ENCODE measurements around the gene RAB3C.

The RAB3C gene

DNA sequence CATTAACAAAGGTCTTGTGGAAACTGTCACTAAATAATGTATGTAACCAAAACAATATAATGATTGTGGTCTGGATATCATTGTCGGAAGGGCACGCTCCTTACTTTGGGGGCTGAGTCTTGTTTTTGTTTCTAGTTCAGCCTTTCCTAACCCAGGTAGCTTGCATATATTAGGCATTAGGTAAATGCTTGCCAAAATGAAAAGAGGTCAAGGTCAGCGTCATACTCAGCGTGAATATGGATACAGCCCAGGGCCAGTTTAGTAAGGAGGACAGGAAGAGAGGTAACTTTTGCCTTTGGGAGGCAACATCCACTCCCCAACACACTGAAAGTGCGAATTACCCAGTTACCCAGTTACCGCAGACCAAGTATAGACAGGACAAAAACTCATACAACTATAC is 171.4 kb downstream of the RAB3C start:
- no peak for DNase-seq (ENCODE audit: extremely low spot score)
- ChIA-PET POLR2A (no interaction called here), CTCF (no interaction called here)

DNA sequence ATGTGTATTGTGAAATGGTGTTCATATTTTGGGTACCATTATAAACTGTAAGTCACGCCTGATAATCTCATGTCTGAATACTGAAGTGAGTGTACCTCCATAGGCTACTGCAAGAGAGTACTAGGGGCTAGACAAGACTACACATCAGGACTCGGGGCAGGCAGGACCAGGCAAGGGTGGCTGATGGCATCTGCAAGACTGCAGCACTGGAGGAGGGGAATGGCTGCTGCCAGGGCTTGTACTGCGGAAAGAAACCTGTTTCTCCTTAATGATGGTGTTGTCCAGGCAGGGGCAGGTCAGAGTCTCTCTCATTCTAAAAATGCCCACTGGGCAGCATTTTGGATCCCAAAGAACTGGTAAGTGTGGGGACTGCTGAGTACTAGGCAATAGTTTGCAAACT is 172.5 kb downstream of the RAB3C start:
- TF ChIP-seq, protein P1, sequence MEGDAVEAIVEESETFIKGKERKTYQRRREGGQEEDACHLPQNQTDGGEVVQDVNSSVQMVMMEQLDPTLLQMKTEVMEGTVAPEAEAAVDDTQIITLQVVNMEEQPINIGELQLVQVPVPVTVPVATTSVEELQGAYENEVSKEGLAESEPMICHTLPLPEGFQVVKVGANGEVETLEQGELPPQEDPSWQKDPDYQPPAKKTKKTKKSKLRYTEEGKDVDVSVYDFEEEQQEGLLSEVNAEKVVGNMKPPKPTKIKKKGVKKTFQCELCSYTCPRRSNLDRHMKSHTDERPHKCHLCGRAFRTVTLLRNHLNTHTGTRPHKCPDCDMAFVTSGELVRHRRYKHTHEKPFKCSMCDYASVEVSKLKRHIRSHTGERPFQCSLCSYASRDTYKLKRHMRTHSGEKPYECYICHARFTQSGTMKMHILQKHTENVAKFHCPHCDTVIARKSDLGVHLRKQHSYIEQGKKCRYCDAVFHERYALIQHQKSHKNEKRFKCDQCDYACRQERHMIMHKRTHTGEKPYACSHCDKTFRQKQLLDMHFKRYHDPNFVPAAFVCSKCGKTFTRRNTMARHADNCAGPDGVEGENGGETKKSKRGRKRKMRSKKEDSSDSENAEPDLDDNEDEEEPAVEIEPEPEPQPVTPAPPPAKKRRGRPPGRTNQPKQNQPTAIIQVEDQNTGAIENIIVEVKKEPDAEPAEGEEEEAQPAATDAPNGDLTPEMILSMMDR (IDR thresholded peaks at IDR 0.05; ENCODE audit: control extremely low read depth, extremely low read depth, low read depth, missing control alignments) = no peak
- DNase-seq (ENCODE audit: extremely low spot score) = no peak
- CTCF ChIA-PET = no interaction called here
- POLR2A ChIA-PET = no interaction called here

More for the DNA sequence above, 171.4 kb downstream of the RAB3C start:
- TF ChIP-seq, protein P1 (IDR thresholded peaks at IDR 0.05; ENCODE audit: control extremely low read depth, extremely low read depth, low read depth, missing control alignments) = no peak

DNA sequence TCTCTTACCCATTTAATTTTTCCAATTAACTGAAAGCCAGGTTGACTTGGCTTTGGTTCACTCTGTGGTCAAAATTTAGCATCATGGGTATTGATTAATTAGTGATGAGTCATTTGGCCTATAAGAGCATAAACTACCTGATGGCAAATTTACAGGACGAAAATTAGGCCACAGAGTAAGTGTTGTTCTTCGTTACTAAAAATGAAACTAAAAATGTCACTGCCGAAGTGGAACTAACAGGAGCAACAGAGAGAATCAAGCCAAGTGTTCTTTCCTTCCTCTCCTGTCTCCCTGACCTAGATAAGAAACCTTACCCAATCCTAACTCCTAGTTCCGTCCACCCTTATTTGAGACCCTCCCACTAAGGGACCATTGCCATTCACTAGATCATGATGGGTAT is 176.9 kb downstream of the RAB3C start:
- TF ChIP-seq, protein P1 (IDR thresholded peaks at IDR 0.05; ENCODE audit: control extremely low read depth, extremely low read depth, low read depth, missing control alignments) = no peak
- CTCF ChIA-PET = interaction anchor here (1.2 kb wide), 1 partner anchor 29 kb away, joined by 3 read pairs; no protein-coding TSS in a partner anchor
- POLR2A ChIA-PET = no interaction called here
- DNase-seq (ENCODE audit: extremely low spot score) = peak; percentile 34

DNA sequence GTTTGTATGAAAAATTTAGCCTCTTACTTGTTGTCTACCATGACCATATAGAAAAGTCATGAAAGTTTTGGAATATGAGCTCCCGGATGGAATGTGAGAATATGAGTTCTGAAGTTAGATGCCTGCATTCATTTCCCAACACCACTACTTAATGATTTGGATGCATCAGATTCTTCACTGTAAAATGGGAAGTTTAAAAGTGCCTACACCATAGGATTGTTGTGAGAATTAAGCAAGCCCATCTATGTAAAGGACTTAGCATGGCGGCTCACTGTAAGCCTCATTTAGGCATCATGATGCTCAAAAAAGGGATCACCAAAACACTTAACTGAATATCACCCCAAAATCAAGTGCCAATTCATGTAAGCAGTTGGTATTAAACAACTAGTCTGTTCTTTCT is 177.3 kb downstream of the RAB3C start:
- CTCF ChIA-PET = interaction anchor here (1.2 kb wide), 1 partner anchor 29 kb away, joined by 3 read pairs; no protein-coding TSS in a partner anchor
- TF ChIP-seq, protein P1 (IDR thresholded peaks at IDR 0.05; ENCODE audit: control extremely low read depth, extremely low read depth, low read depth, missing control alignments) = no peak
- DNase-seq (ENCODE audit: extremely low spot score) = no peak
- POLR2A ChIA-PET = no interaction called here

DNA sequence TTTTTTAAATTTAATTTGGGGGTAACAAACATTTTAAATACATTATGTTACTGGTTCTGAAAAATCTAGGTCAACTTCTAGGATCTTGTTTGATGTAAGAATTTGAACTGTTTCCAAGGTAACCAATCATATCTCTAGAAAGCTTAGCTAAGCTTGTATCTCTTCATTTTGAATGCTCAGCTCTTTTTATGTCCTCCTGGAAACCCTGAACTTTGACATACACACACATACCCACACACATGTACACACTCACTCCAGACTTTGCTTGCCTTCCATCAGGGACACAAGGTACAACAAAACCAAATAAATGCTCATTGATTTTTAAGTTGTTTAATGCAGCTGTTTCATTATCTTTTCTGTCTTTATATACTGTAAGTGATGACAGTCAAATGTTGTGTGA is 178.5 kb downstream of the RAB3C start:
- no peak for DNase-seq (ENCODE audit: extremely low spot score)
- CTCF ChIA-PET = interaction anchor here (1.2 to 1.5 kb wide), 3 partner anchors 10 to 23 kb away, joined by 3 to 5 read pairs (median 3); no protein-coding TSS in a partner anchor
- POLR2A ChIA-PET = interaction anchor here (0.5 kb wide), 1 partner anchor 694 kb away, joined by 3 read pairs; no protein-coding TSS in a partner anchor
- TF ChIP-seq, protein P1 (IDR thresholded peaks at IDR 0.05; ENCODE audit: control extremely low read depth, extremely low read depth, low read depth, missing control alignments) = no peak

DNA sequence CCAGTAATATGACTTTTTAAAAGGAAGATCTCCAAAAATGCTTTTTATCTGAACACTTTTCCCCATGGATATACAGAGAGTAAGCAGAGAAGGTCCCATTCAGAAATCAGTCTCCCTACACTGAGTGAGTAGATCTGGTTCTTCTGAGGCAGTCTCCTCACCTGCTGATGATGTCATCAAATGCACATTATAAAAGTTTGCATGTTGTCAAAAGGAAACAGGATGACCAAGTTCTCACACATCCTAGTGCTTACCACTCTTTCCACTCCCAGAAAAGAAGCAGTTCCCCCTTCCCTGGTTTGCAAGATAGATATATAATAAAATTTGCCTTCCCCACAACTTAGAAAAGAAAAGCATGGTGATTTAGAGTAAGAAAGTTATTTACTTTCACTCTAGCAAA is 180.5 kb downstream of the RAB3C start:
- DNase-seq (ENCODE audit: extremely low spot score) = no peak
- POLR2A ChIA-PET = no interaction called here
- CTCF ChIA-PET = interaction anchor here (2.4 kb wide), 1 partner anchor 10 kb away, joined by 8 read pairs; no protein-coding TSS in a partner anchor
- TF ChIP-seq, protein P1 (IDR thresholded peaks at IDR 0.05; ENCODE audit: control extremely low read depth, extremely low read depth, low read depth, missing control alignments) = no peak

Data from GM10248 (cell line).